Measurements from ENCODE around the gene IRGC.

Gene IRGC

DNA sequence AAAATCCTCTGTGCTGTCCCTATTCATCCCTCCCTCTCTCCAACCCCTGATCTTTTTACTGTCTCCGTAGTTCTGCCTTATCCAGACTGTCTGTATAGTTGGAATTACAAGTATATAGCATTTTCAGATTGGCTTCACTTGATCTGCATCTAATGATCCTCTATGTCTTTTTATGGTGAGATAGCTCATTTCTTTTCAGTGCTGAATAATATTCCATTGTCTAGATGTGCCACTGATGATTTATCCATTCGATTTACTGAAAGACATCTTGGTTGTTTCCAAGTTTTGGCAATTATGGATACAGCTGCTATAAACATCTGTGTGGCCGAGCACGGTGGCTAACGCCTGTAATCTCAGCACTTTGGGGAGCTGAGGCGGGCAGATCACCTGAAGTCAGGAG, 19.1 kb downstream of the IRGC start:
- H3K9me3 ChIP-seq (ENCODE audit: insufficient read depth, low read length): no peaks in the 10 kb centered on the region
- TF ChIP-seq, protein P1, sequence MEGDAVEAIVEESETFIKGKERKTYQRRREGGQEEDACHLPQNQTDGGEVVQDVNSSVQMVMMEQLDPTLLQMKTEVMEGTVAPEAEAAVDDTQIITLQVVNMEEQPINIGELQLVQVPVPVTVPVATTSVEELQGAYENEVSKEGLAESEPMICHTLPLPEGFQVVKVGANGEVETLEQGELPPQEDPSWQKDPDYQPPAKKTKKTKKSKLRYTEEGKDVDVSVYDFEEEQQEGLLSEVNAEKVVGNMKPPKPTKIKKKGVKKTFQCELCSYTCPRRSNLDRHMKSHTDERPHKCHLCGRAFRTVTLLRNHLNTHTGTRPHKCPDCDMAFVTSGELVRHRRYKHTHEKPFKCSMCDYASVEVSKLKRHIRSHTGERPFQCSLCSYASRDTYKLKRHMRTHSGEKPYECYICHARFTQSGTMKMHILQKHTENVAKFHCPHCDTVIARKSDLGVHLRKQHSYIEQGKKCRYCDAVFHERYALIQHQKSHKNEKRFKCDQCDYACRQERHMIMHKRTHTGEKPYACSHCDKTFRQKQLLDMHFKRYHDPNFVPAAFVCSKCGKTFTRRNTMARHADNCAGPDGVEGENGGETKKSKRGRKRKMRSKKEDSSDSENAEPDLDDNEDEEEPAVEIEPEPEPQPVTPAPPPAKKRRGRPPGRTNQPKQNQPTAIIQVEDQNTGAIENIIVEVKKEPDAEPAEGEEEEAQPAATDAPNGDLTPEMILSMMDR (IDR thresholded peaks at IDR 0.05; ENCODE audit: insufficient read depth, low read length, poor library complexity, severe bottlenecking): no peak
- TF ChIP-seq EZH2phosphoT487 (conservative IDR thresholded peaks at IDR 0.05; ENCODE audit: low read length): no peak
- no peak overlapping the region for H3K4me2 ChIP-seq (ENCODE audit: low read depth, low read length, poor library complexity, severe bottlenecking)
- H3K27ac ChIP-seq (ENCODE audit: low read depth, low read length): no peak overlapping the region
- no peaks in the 10 kb centered on the region for H3F3A ChIP-seq (ENCODE audit: insufficient read depth)
- H3K36me3 ChIP-seq (ENCODE audit: low read length): 0 out of 2 replicates have a peak, but pooled peaks cover 2% of the 10 kb centered on the region
- no peak overlapping the region for H2AFZ ChIP-seq (ENCODE audit: low read depth, low read length, severe bottlenecking)
- no peaks in the 10 kb centered on the region for H3K79me2 ChIP-seq (ENCODE audit: insufficient read depth, low read length)
- no peaks in the 10 kb centered on the region for H3K27me3 ChIP-seq (ENCODE audit: low read length)
- H4K20me1 ChIP-seq (ENCODE audit: low read depth, low read length): no peaks in the 10 kb centered on the region
- H3K9ac ChIP-seq (ENCODE audit: low read length): no peak overlapping the region
- H3K4me3 ChIP-seq (ENCODE audit: insufficient read depth, low read length, poor library complexity, severe bottlenecking): no peak overlapping the region
- H3K9me2 ChIP-seq (replicated peaks; ENCODE audit: insufficient read depth, low read length): no peaks in the 10 kb centered on the region

DNA sequence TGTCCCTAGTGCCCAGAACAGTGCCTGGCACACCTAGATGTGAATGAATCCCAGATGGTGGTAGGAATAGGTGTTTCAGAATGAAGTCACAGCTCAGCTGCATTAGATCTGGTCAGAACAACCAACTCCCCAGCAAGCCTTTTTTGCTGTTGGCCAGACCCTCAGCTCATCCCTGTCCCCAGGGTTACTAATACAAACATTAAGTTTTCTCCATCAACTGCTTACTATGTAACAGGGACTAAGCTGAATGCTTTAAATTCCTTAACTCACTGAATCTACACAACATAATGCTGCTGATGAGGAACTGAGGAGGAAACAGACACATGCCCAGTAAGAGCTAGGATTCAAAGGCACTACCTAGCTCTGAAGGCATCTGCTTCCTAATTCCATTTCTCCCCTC, 20.1 kb downstream of the IRGC start:
- Histone ChIP-seq H3K79me2 (ENCODE audit: insufficient read depth, low read length) (no peaks in the 10 kb centered on the region), H3F3A (ENCODE audit: insufficient read depth) (no peaks in the 10 kb centered on the region), H3K36me3 (ENCODE audit: low read length) (peaks cover 5% of the 10 kb centered on the region; the same call in 1 of the 2 replicates), H3K9ac (ENCODE audit: low read length) (no peak overlapping the region), H4K20me1 (ENCODE audit: low read depth, low read length) (no peaks in the 10 kb centered on the region), H3K27me3 (ENCODE audit: low read length) (no peaks in the 10 kb centered on the region), H3K4me2 (ENCODE audit: low read depth, low read length, poor library complexity, severe bottlenecking) (no peak overlapping the region), H3K9me3 (ENCODE audit: insufficient read depth, low read length) (no peaks in the 10 kb centered on the region), H3K9me2 (replicated peaks; ENCODE audit: insufficient read depth, low read length) (no peaks in the 10 kb centered on the region), H3K4me3 (ENCODE audit: insufficient read depth, low read length, poor library complexity, severe bottlenecking) (no peak overlapping the region), H3K27ac (ENCODE audit: low read depth, low read length) (no peak overlapping the region), H2AFZ (ENCODE audit: low read depth, low read length, severe bottlenecking) (no peak overlapping the region)
- no peak for TF ChIP-seq EZH2phosphoT487 (conservative IDR thresholded peaks at IDR 0.05; ENCODE audit: low read length)

DNA sequence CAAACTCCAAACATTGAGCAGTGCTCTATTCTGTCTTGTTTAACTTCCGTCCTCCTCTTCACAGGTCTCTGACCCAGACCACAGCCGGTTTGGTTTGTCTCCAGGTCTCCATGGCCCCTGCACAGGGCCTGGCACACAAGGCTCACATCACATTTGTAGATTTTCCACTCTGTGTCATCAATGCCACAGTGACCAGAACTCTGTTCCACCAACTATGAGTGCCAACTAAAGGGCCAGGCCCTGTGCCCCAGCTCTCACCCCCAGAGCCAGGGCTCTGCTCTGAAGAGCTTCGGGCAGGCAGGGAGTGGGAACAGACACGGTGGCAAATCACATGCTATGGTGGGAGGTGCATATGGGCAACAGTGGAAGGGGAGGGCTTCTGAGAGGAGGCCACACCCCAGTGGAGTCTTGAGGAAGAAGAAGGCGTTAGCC, 22.9 kb downstream of the IRGC start:
- Histone ChIP-seq H3K4me3 (ENCODE audit: insufficient read depth, low read length, poor library complexity, severe bottlenecking) (no peak overlapping the region), H3K36me3 (ENCODE audit: low read length) (peaks cover 7% of the 10 kb centered on the region), H2AFZ (ENCODE audit: low read depth, low read length, severe bottlenecking) (no peak overlapping the region), H3K4me2 (ENCODE audit: low read depth, low read length, poor library complexity, severe bottlenecking) (no peak overlapping the region), H3K9ac (ENCODE audit: low read length) (no peak overlapping the region), H3K9me2 (replicated peaks; ENCODE audit: insufficient read depth, low read length) (no peaks in the 10 kb centered on the region), H3K27ac (ENCODE audit: low read depth, low read length) (no peak overlapping the region), H3K79me2 (ENCODE audit: insufficient read depth, low read length) (no peaks in the 10 kb centered on the region), H3K9me3 (ENCODE audit: insufficient read depth, low read length) (no peaks in the 10 kb centered on the region), H4K20me1 (ENCODE audit: low read depth, low read length) (no peaks in the 10 kb centered on the region), H3K27me3 (ENCODE audit: low read length) (no peaks in the 10 kb centered on the region), H3F3A (ENCODE audit: insufficient read depth) (no peaks in the 10 kb centered on the region)
- TF ChIP-seq, protein P1 (IDR thresholded peaks at IDR 0.05; ENCODE audit: insufficient read depth, low read length, poor library complexity, severe bottlenecking): no peak
- TF ChIP-seq EZH2phosphoT487 (conservative IDR thresholded peaks at IDR 0.05; ENCODE audit: low read length): no peak

DNA sequence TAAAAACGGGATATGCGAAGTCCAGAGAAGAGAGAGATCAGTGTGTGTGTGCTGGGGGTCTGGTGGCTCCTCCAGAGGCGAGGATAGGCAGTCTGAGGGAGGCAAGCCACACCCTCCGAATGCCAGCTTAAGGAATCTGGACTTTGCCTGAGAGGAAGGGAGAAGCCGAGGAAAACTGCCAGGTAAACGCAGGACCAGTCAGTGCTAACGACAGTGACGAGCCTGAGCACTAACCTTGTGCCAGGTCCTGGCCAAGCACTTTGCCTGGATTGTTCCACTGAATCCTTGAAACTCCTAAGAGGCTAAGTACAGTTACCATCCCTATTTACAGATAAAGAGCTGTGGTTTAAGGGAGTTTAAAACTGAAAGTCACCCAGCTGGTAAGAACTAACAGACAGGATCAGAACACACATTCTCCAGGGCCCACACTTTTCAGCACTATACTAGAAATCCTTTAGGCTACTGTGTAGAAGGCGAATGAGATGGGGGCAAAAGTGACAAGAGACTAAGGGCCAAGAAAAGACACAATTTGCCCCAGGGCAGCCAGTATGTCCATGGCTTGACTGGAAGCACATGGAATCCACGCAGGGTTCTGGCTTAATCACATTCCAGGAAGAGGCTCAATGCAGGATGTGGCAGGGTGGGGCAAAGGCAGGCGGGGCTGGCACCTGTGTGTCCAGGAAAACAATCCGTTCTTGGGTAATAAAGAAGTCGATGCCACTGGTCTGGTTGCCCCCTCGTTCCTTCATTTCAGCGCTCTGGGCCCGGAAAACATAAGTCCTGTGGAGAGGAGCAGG, 23.8 kb downstream of the IRGC start:
- Histone ChIP-seq H3K27ac (ENCODE audit: low read depth, low read length) (no peak overlapping the region), H2AFZ (ENCODE audit: low read depth, low read length, severe bottlenecking) (no peak overlapping the region), H4K20me1 (ENCODE audit: low read depth, low read length) (no peaks in the 10 kb centered on the region), H3K4me2 (ENCODE audit: low read depth, low read length, poor library complexity, severe bottlenecking) (no peak overlapping the region), H3K9ac (ENCODE audit: low read length) (no peak overlapping the region), H3K79me2 (ENCODE audit: insufficient read depth, low read length) (no peaks in the 10 kb centered on the region), H3K27me3 (ENCODE audit: low read length) (no peaks in the 10 kb centered on the region), H3K9me3 (ENCODE audit: insufficient read depth, low read length) (no peaks in the 10 kb centered on the region), H3K36me3 (ENCODE audit: low read length) (peaks cover 7% of the 10 kb centered on the region), H3K4me3 (ENCODE audit: insufficient read depth, low read length, poor library complexity, severe bottlenecking) (no peak overlapping the region), H3F3A (ENCODE audit: insufficient read depth) (no peaks in the 10 kb centered on the region), H3K9me2 (replicated peaks; ENCODE audit: insufficient read depth, low read length) (no peaks in the 10 kb centered on the region)
- TF ChIP-seq, protein P1 (IDR thresholded peaks at IDR 0.05; ENCODE audit: insufficient read depth, low read length, poor library complexity, severe bottlenecking): no peak
- TF ChIP-seq EZH2phosphoT487 (conservative IDR thresholded peaks at IDR 0.05; ENCODE audit: low read length): no peak

Data from SU-DHL-6 (cell line).